Prostate gland (tissue), 2 donors: ENCODE results near the gene ZNF366. TPM values are rescaled to one million over a fixed set of nuclear protein-coding genes. Genes with fewer than 3 reads are reported as not detected.
"Not testable (repeated sequence)": the region's sequence is repeated elsewhere in the genome, so short reads cannot be mapped to it uniquely, and the experiment has no call there.

Experiments used
- DNase-seq: peaks from one replicate; pipeline ENCODE4 v3.0.0-alpha.2; 2019; ENCODE audit warnings: low spot score
- H3K27ac ChIP-seq, 2 donors: fragments of 200-600 bp; sonication (generic); 2 replicates each; pipeline ENCODE4 v1.5.1; 2017 to 2019
- H3K27me3 ChIP-seq: fragments of 200-600 bp; sonication (generic); replicated peaks from 2 replicates; pipeline ENCODE4 v1.5.1; 2019; ENCODE audit not compliant: insufficient read depth
- H3K36me3 ChIP-seq, 2 donors: fragments of 200-600 bp; sonication (generic); 1 replicate in 1 of 2; 2 replicates in 1 of 2; pipeline versions ENCODE4 v1.5.1 to v1.8.1; 2017 to 2019
- H3K4me1 ChIP-seq: fragments of 200-600 bp; sonication (generic); replicated peaks from 2 replicates; pipeline ENCODE4 v1.5.1; 2019
- H3K4me3 ChIP-seq, 2 donors: fragments of 200-600 bp; sonication (generic); 2 replicates each; pipeline ENCODE4 v1.5.1; 2017 to 2019
- H3K9me3 ChIP-seq: fragments of 200-600 bp; sonication (generic); 2 replicates; pipeline ENCODE4 v1.5.1; 2017
- POLR2A ChIP-seq: fragments of 450-650 bp; IDR thresholded peaks from one replicate; pipeline ENCODE4 v1.6.1; 2016; ENCODE audit warnings: antibody characterized with exemption, mild to moderate bottlenecking
- POLR2AphosphoS5 ChIP-seq: sonication (generic); formaldehyde crosslinking; IDR thresholded peaks from one replicate; pipeline ENCODE4 v1.6.1; 2017; ENCODE audit warnings: antibody characterized with exemption
- WGBS: methylation state at CpG from one replicate; pipeline ENCODE4 v1.1.5; 2018; 5-methylcytosine and 5-hydroxymethylcytosine counted together
- intact Hi-C: fragments of 100-400 bp; cut with DNase I; formaldehyde crosslinking; loops from one replicate; pipeline ENCODE4 v1.14.2; 2022
- total RNA-seq, 2 donors: library from RNA; depleted of rRNA; stranded (reverse); fragments of >200 nt; gene quantifications; one replicate each; pipeline ENCODE4 v1.1.0, GENCODE V29; 2016
- TF ChIP-seq, protein P1 (sequence below), 4 experiments: fragments of 200-600 bp in 2 of 4; fragments of 450-650 bp in 2 of 4; sonication (generic) in 2 of 4; IDR thresholded peaks; 1 replicate in 3 of 4; 2 replicates in 1 of 4; pipeline ENCODE4 v1.5.1; 2016 to 2019; ENCODE audit warnings: antibody characterized with exemption in 4 of 4, mild to moderate bottlenecking in 2 of 4, moderate library complexity in 2 of 4

ZNF366 gene
- total RNA-seq, 2 donors from 2014 or later, result 2.0 to 3.2 TPM

DNA sequence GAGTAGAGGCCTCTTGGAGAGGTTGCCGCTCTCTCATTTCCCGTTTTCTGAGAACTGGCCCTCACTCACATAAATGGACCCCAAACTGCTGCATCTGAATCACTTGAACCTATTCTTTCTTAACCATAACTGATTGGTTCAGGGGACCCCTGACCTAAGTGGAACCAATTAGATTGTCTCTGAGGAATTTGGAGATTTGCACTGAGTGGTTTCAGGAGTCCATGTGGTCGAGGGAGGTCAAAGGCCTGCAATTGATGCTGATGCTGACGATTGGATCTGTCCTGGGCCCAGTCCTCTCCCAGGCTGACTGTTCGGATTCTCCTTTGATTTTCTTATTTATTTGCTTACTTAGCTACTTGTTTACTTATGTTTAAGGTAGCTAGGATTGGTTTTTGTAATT, 99.1 kb downstream of the ZNF366 start:
- H3K4me1 ChIP-seq, result no peaks in the 10 kb centered on the region
- intact Hi-C loops, result no loop called here
- H3K36me3 ChIP-seq, result no peaks in the 10 kb centered on the region
- 90% methylated on average over 5 of the region's 5 CpGs for WGBS
- H3K4me3 ChIP-seq, result no peak overlapping the region
- DNase-seq, result no peak
- TF ChIP-seq, protein P1, sequence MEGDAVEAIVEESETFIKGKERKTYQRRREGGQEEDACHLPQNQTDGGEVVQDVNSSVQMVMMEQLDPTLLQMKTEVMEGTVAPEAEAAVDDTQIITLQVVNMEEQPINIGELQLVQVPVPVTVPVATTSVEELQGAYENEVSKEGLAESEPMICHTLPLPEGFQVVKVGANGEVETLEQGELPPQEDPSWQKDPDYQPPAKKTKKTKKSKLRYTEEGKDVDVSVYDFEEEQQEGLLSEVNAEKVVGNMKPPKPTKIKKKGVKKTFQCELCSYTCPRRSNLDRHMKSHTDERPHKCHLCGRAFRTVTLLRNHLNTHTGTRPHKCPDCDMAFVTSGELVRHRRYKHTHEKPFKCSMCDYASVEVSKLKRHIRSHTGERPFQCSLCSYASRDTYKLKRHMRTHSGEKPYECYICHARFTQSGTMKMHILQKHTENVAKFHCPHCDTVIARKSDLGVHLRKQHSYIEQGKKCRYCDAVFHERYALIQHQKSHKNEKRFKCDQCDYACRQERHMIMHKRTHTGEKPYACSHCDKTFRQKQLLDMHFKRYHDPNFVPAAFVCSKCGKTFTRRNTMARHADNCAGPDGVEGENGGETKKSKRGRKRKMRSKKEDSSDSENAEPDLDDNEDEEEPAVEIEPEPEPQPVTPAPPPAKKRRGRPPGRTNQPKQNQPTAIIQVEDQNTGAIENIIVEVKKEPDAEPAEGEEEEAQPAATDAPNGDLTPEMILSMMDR (IDR thresholded peaks at IDR 0.05), result no peak
- TF ChIP-seq POLR2AphosphoS5 (no peak), POLR2A (no peak)
- no peaks in the 10 kb centered on the region for H3K9me3 ChIP-seq
- no peaks in the 10 kb centered on the region for H3K27me3 ChIP-seq
- H3K27ac ChIP-seq, result no peak overlapping the region

DNA sequence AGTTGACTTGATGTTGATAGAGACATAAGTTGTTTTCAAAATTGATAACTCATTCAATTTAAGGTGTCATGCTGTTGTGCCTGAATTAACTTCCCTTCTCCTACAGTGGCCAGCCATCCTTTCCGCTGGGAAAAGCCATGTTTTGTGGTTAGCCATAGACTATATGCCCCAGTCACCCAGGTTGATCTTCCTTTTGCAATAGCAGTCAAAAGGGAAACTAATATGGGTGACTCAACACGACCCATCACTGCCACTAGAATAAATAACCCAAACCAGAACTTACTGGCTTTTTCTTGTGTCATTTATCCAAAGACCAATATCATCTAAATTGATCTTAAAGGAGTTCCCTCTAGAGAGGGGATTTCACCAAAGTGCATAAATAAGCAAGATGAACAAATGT, 99.7 kb downstream of the ZNF366 start:
- H3K27ac ChIP-seq, result no peak overlapping the region
- TF ChIP-seq POLR2AphosphoS5 (no peak), POLR2A (no peak)
- TF ChIP-seq, protein P1 (IDR thresholded peaks at IDR 0.05), result no peak
- WGBS, result 81% methylated on average over 2 of the region's 2 CpGs
- no peak overlapping the region for H3K4me3 ChIP-seq
- DNase-seq, result no peak
- intact Hi-C loops, result no loop called here
- no peaks in the 10 kb centered on the region for H3K9me3 ChIP-seq
- no peaks in the 10 kb centered on the region for H3K36me3 ChIP-seq
- no peaks in the 10 kb centered on the region for H3K4me1 ChIP-seq
- H3K27me3 ChIP-seq, result no peaks in the 10 kb centered on the region

DNA sequence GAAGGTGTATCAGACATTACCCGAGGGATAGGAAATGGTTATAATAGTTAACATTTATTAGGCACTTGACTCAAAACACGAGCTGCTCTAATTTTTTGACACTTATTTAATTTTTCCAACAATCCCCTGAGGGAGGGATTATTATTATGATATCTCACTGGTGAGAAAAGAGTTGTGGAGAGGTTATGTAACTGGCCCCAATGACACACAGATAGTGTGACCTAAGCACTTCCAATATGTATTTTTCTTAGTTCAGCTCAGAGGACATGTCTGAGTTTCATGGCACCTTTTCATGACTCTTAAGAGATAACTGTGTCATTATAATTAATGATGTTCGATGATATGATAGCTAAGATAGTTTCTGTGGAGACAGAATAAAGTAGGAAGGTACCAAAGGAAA, 100.1 kb downstream of the ZNF366 start:
- WGBS, result 77% methylated on average over 3 of the region's 3 CpGs
- TF ChIP-seq POLR2A (no peak), POLR2AphosphoS5 (no peak)
- TF ChIP-seq, protein P1 (IDR thresholded peaks at IDR 0.05), result no peak
- intact Hi-C loops, result no loop called here

DNA sequence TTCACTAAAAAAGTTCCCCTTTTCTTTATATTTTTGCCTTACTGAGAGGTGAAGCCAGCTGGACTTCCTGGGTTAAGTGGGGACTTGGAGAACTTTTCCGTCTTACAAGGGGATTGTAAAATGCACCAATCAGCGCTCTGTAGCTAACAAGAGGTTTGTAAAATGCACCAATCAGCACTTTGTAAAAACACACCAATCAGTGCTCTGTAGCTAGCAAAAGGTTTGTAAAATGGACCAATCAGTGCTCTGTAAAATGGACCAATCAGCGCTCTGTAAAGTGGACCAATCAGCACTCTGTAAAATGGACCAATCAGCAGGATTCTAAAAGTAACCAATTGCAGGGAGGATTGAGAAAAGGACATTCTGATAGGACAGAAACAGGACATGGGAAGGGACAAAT, 102.4 kb downstream of the ZNF366 start:
- H3K4me1 ChIP-seq, H3K4me3 ChIP-seq, intact Hi-C loops, H3K27me3 ChIP-seq, H3K9me3 ChIP-seq, H3K36me3 ChIP-seq, DNase-seq, H3K27ac ChIP-seq: not testable (repeated sequence)
- 94% methylated on average over 3 of the region's 3 CpGs for WGBS

More for the DNA sequence above, 100.1 kb downstream of the ZNF366 start:
- H3K27me3 ChIP-seq, result no peaks in the 10 kb centered on the region
- no peak for DNase-seq
- no peaks in the 10 kb centered on the region for H3K4me1 ChIP-seq
- no peaks in the 10 kb centered on the region for H3K9me3 ChIP-seq
- H3K36me3 ChIP-seq, result no peaks in the 10 kb centered on the region
- H3K27ac ChIP-seq, result no peak overlapping the region
- H3K4me3 ChIP-seq, result no peak overlapping the region

DNA sequence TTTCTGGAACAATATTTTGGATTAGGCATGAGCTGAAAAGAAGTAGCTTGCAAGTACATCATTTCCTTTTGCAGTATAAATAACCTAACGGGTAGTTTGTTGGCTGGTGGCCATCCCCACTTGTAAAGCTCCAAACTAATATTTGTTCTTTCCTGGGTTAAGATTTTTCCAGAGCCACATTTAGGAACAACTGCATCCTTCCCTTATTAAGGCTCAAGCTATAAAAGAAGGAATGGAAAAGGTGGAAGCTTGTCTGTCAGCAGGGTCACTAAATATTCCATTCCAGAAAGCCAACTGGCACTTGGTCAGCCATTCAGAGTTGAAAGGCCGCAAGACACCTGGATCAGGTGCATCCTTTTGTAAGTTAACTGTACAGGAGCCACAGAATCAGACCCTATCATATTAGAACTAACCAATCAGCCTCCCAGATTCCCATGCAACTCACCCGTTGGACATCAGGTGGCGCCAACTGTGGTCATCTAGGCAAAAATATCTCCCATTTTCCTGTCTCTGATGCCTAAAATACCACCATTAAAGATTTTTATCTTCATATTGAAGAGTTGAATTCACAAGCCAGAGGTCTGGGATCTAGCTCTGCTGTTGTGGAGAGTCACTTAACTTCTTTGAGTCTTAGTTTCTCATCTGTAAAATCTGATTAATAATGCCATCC, 104.1 kb downstream of the ZNF366 start:
- H3K4me3 ChIP-seq, result no peak overlapping the region
- no peaks in the 10 kb centered on the region for H3K36me3 ChIP-seq
- H3K9me3 ChIP-seq, result no peaks in the 10 kb centered on the region
- H3K27me3 ChIP-seq, result no peaks in the 10 kb centered on the region
- DNase-seq, result no peak
- TF ChIP-seq POLR2A (no peak), POLR2AphosphoS5 (no peak)
- TF ChIP-seq, protein P1 (IDR thresholded peaks at IDR 0.05), result no peak
- intact Hi-C loops, result no loop called here
- H3K27ac ChIP-seq, result no peak overlapping the region
- H3K4me1 ChIP-seq, result no peaks in the 10 kb centered on the region
- 59% methylated on average over 4 of the region's 4 CpGs for WGBS
